CD14-positive monocyte (primary cell): ENCODE data around the gene ARFGAP2. TPM values are rescaled to one million over a fixed set of nuclear protein-coding genes. Genes with fewer than 3 reads are reported as not detected.

Source experiments
- DNase-seq, 3 donors: peaks; one replicate each; pipeline ENCODE4 v3.0.0-alpha.2; 2011 to 2022
- H2AFZ ChIP-seq: 2 replicates; pipeline ENCODE4 v1.6.0; 2012; ENCODE audit warnings: mild to moderate bottlenecking, low read depth, low read length, inconsistent platforms; ENCODE audit not compliant: insufficient read depth, poor library complexity, severe bottlenecking
- H3K27ac ChIP-seq, 2 donors: 1 replicate in 1 of 2; 2 replicates in 1 of 2; pipeline ENCODE4 v1.5.1; 2012 to 2013; ENCODE audit warnings: low read length in 2 of 2, control low read depth in 1 of 2, inconsistent platforms in 1 of 2, low read depth in 1 of 2, mild to moderate bottlenecking in 1 of 2
- H3K27me3 ChIP-seq, 2 donors: one replicate each; pipeline versions ENCODE4 v1.6.0 to v1.6.1; 2011 to 2013; ENCODE audit warnings: low read length in 2 of 2; ENCODE audit not compliant: control insufficient read depth in 2 of 2, insufficient read depth in 2 of 2
- H3K36me3 ChIP-seq, 2 donors: replicated peaks in 1 of 2; 1 replicate in 1 of 2; 2 replicates in 1 of 2; pipeline versions ENCODE4 v1.5.1 to v1.6.1; 2012 to 2013; ENCODE audit warnings: low read length in 2 of 2, control low read depth in 1 of 2, inconsistent platforms in 1 of 2, mild to moderate bottlenecking in 1 of 2; ENCODE audit not compliant: insufficient read depth in 2 of 2, control insufficient read depth in 1 of 2
- H3K4me1 ChIP-seq, 2 donors: 1 replicate in 1 of 2; 2 replicates in 1 of 2; pipeline versions ENCODE4 v1.5.1 to v1.6.1; 2012 to 2013; ENCODE audit warnings: low read length in 2 of 2, control low read depth in 1 of 2, inconsistent platforms in 1 of 2, mild to moderate bottlenecking in 1 of 2, moderate library complexity in 1 of 2; ENCODE audit not compliant: insufficient read depth in 2 of 2, control insufficient read depth in 1 of 2
- H3K4me2 ChIP-seq: replicated peaks from 2 replicates; pipeline ENCODE3; 2012; ENCODE audit warnings: low read length, moderate library complexity, mild to moderate bottlenecking; ENCODE audit not compliant: poor library complexity, severe bottlenecking; ENCODE audit errors: extremely low read depth
- H3K4me3 ChIP-seq, 3 experiments: fragments of 200-600 bp in 1 of 3; sonication (generic) in 1 of 3; replicated peaks in 1 of 3; 1 replicate in 2 of 3; 2 replicates in 1 of 3; pipeline ENCODE4 v1.5.1; 2011 to 2013; ENCODE audit warnings: low read length in 3 of 3, mild to moderate bottlenecking in 3 of 3, control low read depth in 2 of 3, low read depth in 2 of 3, inconsistent platforms in 1 of 3, moderate library complexity in 1 of 3
- H3K79me2 ChIP-seq: 2 replicates; pipeline ENCODE4 v1.6.0; 2012; ENCODE audit warnings: mild to moderate bottlenecking, control low read depth, inconsistent platforms, low read length, moderate library complexity; ENCODE audit not compliant: insufficient read depth
- H3K9ac ChIP-seq: 2 replicates; pipeline ENCODE4 v1.6.0; 2017; ENCODE audit warnings: low read length, mild to moderate bottlenecking; ENCODE audit not compliant: insufficient read depth, poor library complexity, severe bottlenecking
- H3K9me3 ChIP-seq, 2 donors: replicated peaks in 1 of 2; 1 replicate in 1 of 2; 2 replicates in 1 of 2; pipeline versions ENCODE4 v1.5.1 to v1.6.1; 2012 to 2013; ENCODE audit warnings: low read length in 2 of 2, control low read depth in 1 of 2; ENCODE audit not compliant: control insufficient read depth in 1 of 2, insufficient read depth in 1 of 2
- H4K20me1 ChIP-seq: 2 replicates; pipeline ENCODE4 v1.6.0; 2012; ENCODE audit warnings: mild to moderate bottlenecking, low read length, control low read depth, moderate library complexity; ENCODE audit not compliant: insufficient read depth
- H3K27ac Mint-ChIP-seq, 7 donors: one replicate each; pipeline ENCODE4 v1.8.0; 2020; ENCODE audit warnings: mild to moderate bottlenecking in 7 of 7, mixed read lengths in 7 of 7, moderate library complexity in 6 of 7, inconsistent platforms in 2 of 7
- H3K27me3 Mint-ChIP-seq, 3 donors: one replicate each; pipeline ENCODE4 v1.8.0; 2021 to 2022; ENCODE audit warnings: low read depth in 3 of 3, mild to moderate bottlenecking in 3 of 3, mixed read lengths in 3 of 3, moderate library complexity in 3 of 3, inconsistent platforms in 1 of 3
- H3K36me3 Mint-ChIP-seq, 2 donors: one replicate each; pipeline ENCODE4 v1.8.0; 2020; ENCODE audit warnings: mixed read lengths in 2 of 2, inconsistent platforms in 1 of 2, mild to moderate bottlenecking in 1 of 2
- H3K4me1 Mint-ChIP-seq: one replicate; pipeline ENCODE4 v1.8.0; 2020; ENCODE audit warnings: mild to moderate bottlenecking, mixed read lengths
- H3K4me3 Mint-ChIP-seq, 2 donors: one replicate each; pipeline ENCODE4 v1.8.0; 2020; ENCODE audit warnings: mild to moderate bottlenecking in 2 of 2, mixed read lengths in 2 of 2, moderate library complexity in 1 of 2
- H3K9me3 Mint-ChIP-seq, 7 donors: one replicate each; pipeline ENCODE4 v1.8.0; 2020 to 2022; ENCODE audit warnings: mixed read lengths in 7 of 7, mild to moderate bottlenecking in 6 of 7, moderate library complexity in 6 of 7, inconsistent platforms in 2 of 7
- CTCF ChIP-seq: fragments of 200-600 bp; IDR thresholded peaks from one replicate; pipeline ENCODE4 v1.8.0; 2022; ENCODE audit warnings: antibody characterized with exemption, mild to moderate bottlenecking
- WGBS: methylation state at CpG from one replicate; pipeline ENCODE4 v1.1.5; 2013; ENCODE audit warnings: missing lambda C conversion rate; ENCODE audit not compliant: insufficient coverage; 5-methylcytosine and 5-hydroxymethylcytosine counted together
- intact Hi-C, 2 donors: fragments of 100-400 bp; cut with micrococcal nuclease; formaldehyde crosslinking; loops; one replicate each; pipeline versions ENCODE4 v1.15.0 to v1.15.1; 2023
- polyA plus RNA-seq, 3 donors: library from polyadenylated mRNA; depleted of rRNA in 1 of 3; unstranded in 2 of 3; stranded (reverse) in 1 of 3; fragments of 300-500 nt in 2 of 3; fragments of >200 nt in 1 of 3; fragmentation: Illumina TruSeq in 2 of 3; gene quantifications; 1 replicate in 2 of 3; 2 replicates in 1 of 3; pipeline ENCODE4 v1.2.3, GENCODE V29; 2012 to 2021

ARFGAP2 gene
- polyA plus RNA-seq, 3 donors, result 59.7 to 129 (median 61.0) TPM

GRCh38 chr11:47215366-47215910, 38.8 kb upstream of the ARFGAP2 start:
- Histone ChIP-seq H3K36me3 (peaks cover 0 to 10% of the 10 kb centered on the region in 2 donors), H2AFZ (peak overlapping the region; percentile 93), H3K4me2 (peak overlapping the region; percentile 100), H3K27me3 (no peaks in the 10 kb centered on the region), H3K4me1 (peaks cover 15 to 29% of the 10 kb centered on the region in 2 donors), H3K9me3 (no peaks in the 10 kb centered on the region), H3K4me3 (peak overlapping the region; percentile 79 to 99 (median 81)), H3K79me2 (peaks cover 50% of the 10 kb centered on the region), H3K27ac (peak overlapping the region in 1 of 2 donors; percentile 93), H3K9ac (peak overlapping the region; percentile 81), H4K20me1 (no peaks in the 10 kb centered on the region)
- H3K4me1 Mint-ChIP-seq, result peaks cover 30% of the 10 kb centered on the region
- peaks cover 17 to 21% of the 10 kb centered on the region in 2 donors for H3K36me3 Mint-ChIP-seq
- 0% methylated on average over 10 of the region's 15 CpGs for WGBS
- peak overlapping the region; percentile 98 to 100 for H3K4me3 Mint-ChIP-seq
- no peaks in the 10 kb centered on the region for H3K27me3 Mint-ChIP-seq
- H3K27ac Mint-ChIP-seq, result peak overlapping the region in 6 of 7 donors; percentile 32 to 100 (median 90)
- peak in 1 of 3 donors; percentile 5 for DNase-seq
- no peak for TF ChIP-seq CTCF
- H3K9me3 Mint-ChIP-seq, result peaks cover 0 to under 1% (median 0%) of the 10 kb centered on the region in 7 donors
- intact Hi-C loops, result loop anchor here (2.0 to 5.0 kb wide), 3 partner anchors 37 to 53 kb away; partner anchors contain the start of gene ARFGAP2 (in 2 of the 2)

GRCh38 chr11:47213950-47214565, 37.4 kb upstream of the ARFGAP2 start:
- Mint-ChIP-seq H3K36me3 (peaks cover 7 to 8% of the 10 kb centered on the region in 2 donors), H3K4me3 (peak overlapping the region; percentile 98 to 100), H3K27me3 (peaks cover 0 to 2% (median 0%) of the 10 kb centered on the region in 3 donors), H3K9me3 (peaks cover 0 to 4% (median 0%) of the 10 kb centered on the region in 7 donors), H3K27ac (peak overlapping the region; percentile 97 to 100 (median 100)), H3K4me1 (peaks cover 23% of the 10 kb centered on the region)
- Histone ChIP-seq H3K36me3 (peaks cover 0 to 10% of the 10 kb centered on the region in 2 donors), H3K9me3 (no peaks in the 10 kb centered on the region), H3K79me2 (peaks cover 40% of the 10 kb centered on the region), H2AFZ (peak overlapping the region; percentile 93), H3K9ac (peak overlapping the region; percentile 81), H4K20me1 (no peaks in the 10 kb centered on the region), H3K4me2 (peak overlapping the region; percentile 100), H3K27ac (peak overlapping the region; percentile 90 to 93), H3K27me3 (no peaks in the 10 kb centered on the region), H3K4me1 (peaks cover 15 to 29% of the 10 kb centered on the region in 2 donors), H3K4me3 (peak overlapping the region; percentile 79 to 99 (median 81))
- WGBS, result 11% methylated on average over 17 of the region's 20 CpGs
- peak; percentile 84 to 89 (median 84) for DNase-seq
- intact Hi-C loops, result loop anchor here (1.0 to 2.0 kb wide), 2 partner anchors 55 kb away; no protein-coding TSS in a partner anchor
- TF ChIP-seq CTCF, result no peak
